Endothelial cell of umbilical vein (primary cell): Measurements from ENCODE around the gene OR8G1. TPM values are rescaled to one million over a fixed set of nuclear protein-coding genes. Genes with fewer than 3 reads are reported as not detected.

Experiments
- BruUV-seq: library from RNA; stranded (reverse); fragments of 400-500 nt; replicated peaks from 2 replicates; lab custom pipeline; 2021; lab: Mats Ljungman, UMichigan
- CTCF ChIA-PET: fragments of 300-600, 350-600 bp; sonication (Branson Sonifier 250); formaldehyde crosslinking; loops from one replicate; lab custom pipeline; 2021; ENCODE audit warnings: antibody characterized with exemption, inconsistent platforms; lab: Charles Lee
- POLR2A ChIA-PET: fragments of 300-600, 350-600 bp; sonication (Branson Sonifier 250); formaldehyde crosslinking; loops from one replicate; lab custom pipeline; 2021; ENCODE audit warnings: antibody characterized with exemption, inconsistent platforms; lab: Charles Lee
- DNase-seq: peaks from one replicate; pipeline ENCODE4 v3.0.0-alpha.2; 2011; ENCODE audit warnings: low read depth, low spot score
- FAIRE-seq: peaks from 2 replicates; lab custom pipeline; 2011; peaks lifted over from hg19 to GRCh38; lab: Jason Lieb, UNC
- H2AFZ ChIP-seq: 2 replicates; pipeline ENCODE4 v1.6.0; 2012; ENCODE audit warnings: low read depth, low read length, control low read depth, inconsistent platforms
- H3K27ac ChIP-seq: 2 replicates; pipeline ENCODE4 v1.5.1; 2011; ENCODE audit warnings: low read depth, mild to moderate bottlenecking, control low read depth, low read length, moderate library complexity; ENCODE audit not compliant: insufficient read depth
- H3K27me3 ChIP-seq, 2 experiments: 2 replicates each; pipeline versions ENCODE4 v1.6.0 to v1.6.1; 2011; ENCODE audit warnings: low read length in 2 of 2, mixed read lengths in 1 of 2; ENCODE audit not compliant: control insufficient read depth in 2 of 2, insufficient read depth in 2 of 2
- H3K36me3 ChIP-seq, 2 experiments: 2 replicates in 1 of 2; 3 replicates in 1 of 2; pipeline ENCODE4 v1.5.1; 2011; ENCODE audit warnings: low read length in 2 of 2, mild to moderate bottlenecking in 1 of 2, moderate library complexity in 1 of 2; ENCODE audit not compliant: control insufficient read depth in 2 of 2, insufficient read depth in 2 of 2; ENCODE audit errors: extremely low read depth in 1 of 2
- H3K4me1 ChIP-seq: 3 replicates; pipeline ENCODE4 v1.5.1; 2011; ENCODE audit warnings: mild to moderate bottlenecking, low read length; ENCODE audit not compliant: control insufficient read depth, insufficient read depth; ENCODE audit errors: extremely low read depth
- H3K4me2 ChIP-seq: 2 replicates; pipeline ENCODE4 v1.6.1; 2011; ENCODE audit warnings: low read length, control low read depth, mixed read lengths; ENCODE audit not compliant: insufficient read depth
- H3K4me3 ChIP-seq, 3 experiments: fragments of 200-600 bp in 1 of 3; sonication (generic), shearing (Covaris generic) in 1 of 3; replicated peaks in 1 of 3; 2 replicates each; pipeline ENCODE4 v1.5.1; 2011 to 2016; ENCODE audit warnings: control low read depth in 3 of 3, low read length in 3 of 3, mild to moderate bottlenecking in 2 of 3, inconsistent platforms in 1 of 3, low read depth in 1 of 3, moderate library complexity in 1 of 3; ENCODE audit not compliant: insufficient read depth in 1 of 3
- H3K79me2 ChIP-seq: 2 replicates; pipeline ENCODE4 v1.6.0; 2012; ENCODE audit warnings: low read length, inconsistent platforms; ENCODE audit not compliant: control insufficient read depth, insufficient read depth
- H3K9ac ChIP-seq: replicated peaks from 2 replicates; pipeline ENCODE3; 2011; ENCODE audit warnings: low read length, control low read depth; ENCODE audit not compliant: insufficient read depth; ENCODE audit errors: extremely low read depth
- H3K9me1 ChIP-seq: replicated peaks from 3 replicates; pipeline ENCODE4 v1.6.0; 2011; ENCODE audit warnings: mild to moderate bottlenecking, low read length; ENCODE audit not compliant: control insufficient read depth, insufficient read depth; ENCODE audit errors: extremely low read depth
- H3K9me3 ChIP-seq: replicated peaks from 2 replicates; pipeline ENCODE4 v1.5.1; 2012; ENCODE audit warnings: low read length, inconsistent platforms; ENCODE audit not compliant: control insufficient read depth, insufficient read depth
- H4K20me1 ChIP-seq: replicated peaks from 2 replicates; pipeline ENCODE3; 2011; ENCODE audit warnings: mild to moderate bottlenecking, low read length; ENCODE audit not compliant: control insufficient read depth, insufficient read depth; ENCODE audit errors: extremely low read depth
- CTCF ChIP-seq, 2 donors: IDR thresholded peaks; 1 replicate in 1 of 2; 2 replicates in 1 of 2; pipeline ENCODE4 v1.5.1; 2011; ENCODE audit warnings: low read length in 2 of 2, mild to moderate bottlenecking in 2 of 2, moderate library complexity in 2 of 2, control low read depth in 1 of 2, inconsistent platforms in 1 of 2, low read depth in 1 of 2; ENCODE audit not compliant: insufficient read depth in 1 of 2; ENCODE audit errors: extremely low read depth in 1 of 2
- EZH2 ChIP-seq: IDR thresholded peaks from 2 replicates; pipeline ENCODE4 v1.6.1; 2012; ENCODE audit warnings: borderline replicate concordance, low read depth, mild to moderate bottlenecking, moderate library complexity, low read length, inconsistent platforms; ENCODE audit not compliant: severe bottlenecking
- FOS ChIP-seq: IDR thresholded peaks from 2 replicates; pipeline ENCODE4 v1.6.1; 2011; ENCODE audit warnings: mild to moderate bottlenecking, low read length, moderate library complexity, borderline replicate concordance; ENCODE audit not compliant: insufficient read depth
- GATA2 ChIP-seq: IDR thresholded peaks from 2 replicates; pipeline ENCODE4 v1.7.0; 2011; ENCODE audit warnings: low read depth, mild to moderate bottlenecking, moderate library complexity, mixed read lengths, low read length; ENCODE audit not compliant: insufficient read length, insufficient read depth
- POLR2AphosphoS5 ChIP-seq: IDR thresholded peaks from 2 replicates; pipeline ENCODE4 v1.6.1; 2012; ENCODE audit warnings: low read depth, mild to moderate bottlenecking, control low read depth, low read length, moderate library complexity; ENCODE audit not compliant: insufficient read depth
- dilution Hi-C: fragments of 300-500 bp; cut with MboI; formaldehyde crosslinking; loops from one replicate; pipeline ENCODE4 v1.15.0; 2019; ENCODE audit warnings: low sequenced_read_pairs; ENCODE audit not compliant: extremely low pct_ligation_motif_present
- intact Hi-C: fragments of 100-400 bp; cut with micrococcal nuclease; formaldehyde crosslinking; loops from one replicate; pipeline ENCODE4 v1.10.0; 2022
- polyA plus RNA-seq, 4 experiments: library from polyadenylated mRNA; depleted of rRNA in 3 of 4; stranded (reverse) in 3 of 4; unstranded in 1 of 4; fragments of >200 nt; gene quantifications; 2 replicates each; pipeline versions ENCODE4 v1.2.1 to v1.2.3, GENCODE V29; 2011 to 2012; ENCODE audit warnings: missing spikeins in 1 of 4
- total RNA-seq: library from RNA; stranded (reverse); gene quantifications from 2 replicates; pipeline ENCODE4 v1.2.3, GENCODE V29; 2021

Gene OR8G1
- total and polyA plus RNA-seq, 2 donors (not counting 3 experiments of a cell fraction or from before 2014, with no cell fraction given) = not detected

- Histone ChIP-seq H4K20me1 (no peaks in the 10 kb centered on the region), H3K4me1 (peaks cover 15% of the 10 kb centered on the region), H3K9me1 (no peaks in the 10 kb centered on the region), H3K9ac (no peak overlapping the region), H3K4me2 (no peak overlapping the region), H3K9me3 (no peaks in the 10 kb centered on the region), H3K27me3 (no peaks in the 10 kb centered on the region), H3K27ac (no peak overlapping the region), H3K79me2 (no peaks in the 10 kb centered on the region), H3K36me3 (no peaks in the 10 kb centered on the region), H3K4me3 (no peak overlapping the region), H2AFZ (no peak overlapping the region)
- dilution Hi-C loops = no loop called here
- no TSS peak for BruUV-seq
- FAIRE-seq (no peak), DNase-seq (no peak)
- intact Hi-C loops = loop anchor here (2.0 kb wide), 1 partner anchor 207 kb away; no protein-coding TSS in a partner anchor
- ChIA-PET POLR2A (no interaction called here), CTCF (interaction anchor here (1.0 to 1.4 kb wide), 3 partner anchors 164 to 208 kb away, joined by 3 to 16 read pairs (median 3); no protein-coding TSS in a partner anchor)
- TF ChIP-seq POLR2AphosphoS5 (no peak), CTCF (IDR thresholded peaks at IDR 0.05; ENCODE audit: extremely low read depth in 1 of 2, insufficient read depth in 1 of 2, low read depth in 1 of 2, low read length in 2 of 2) (peak in 1 of 2 donors; percentile 2)
Measured at GRCh38 chr11:124277804-124278203, 36.9 kb downstream of the OR8G1 start.

- Histone ChIP-seq H3K9ac (no peak overlapping the region), H2AFZ (no peak overlapping the region), H3K4me3 (no peak overlapping the region), H3K9me3 (no peaks in the 10 kb centered on the region), H3K27me3 (no peaks in the 10 kb centered on the region), H3K36me3 (no peaks in the 10 kb centered on the region), H3K79me2 (no peaks in the 10 kb centered on the region), H3K4me1 (peaks cover 15% of the 10 kb centered on the region), H3K4me2 (no peak overlapping the region), H3K27ac (no peak overlapping the region), H4K20me1 (no peaks in the 10 kb centered on the region), H3K9me1 (no peaks in the 10 kb centered on the region)
- DNase-seq (no peak), FAIRE-seq (no peak)
- dilution Hi-C loops (no loop called here), intact Hi-C loops (no loop called here)
- CTCF ChIA-PET = interaction anchor here (1.0 to 1.4 kb wide), 3 partner anchors 164 to 209 kb away, joined by 3 to 16 read pairs (median 3); no protein-coding TSS in a partner anchor
- POLR2A ChIA-PET = no interaction called here
- TF ChIP-seq POLR2AphosphoS5 (no peak), GATA2 (no peak), EZH2 (no peak), CTCF (IDR thresholded peaks at IDR 0.05; ENCODE audit: extremely low read depth in 1 of 2, insufficient read depth in 1 of 2, low read depth in 1 of 2, low read length in 2 of 2) (no peak), FOS (no peak)
- BruUV-seq = no TSS peak
Measured at GRCh38 chr11:124278261-124278660, 37.4 kb downstream of the OR8G1 start.
